NK-92 (cell line): ENCODE data around the gene DGKE.

Source experiments
- DNase-seq: peaks from one replicate; lab custom pipeline; 2025; ENCODE audit not compliant: unreplicated experiment; lab: John Stamatoyannopoulos, UW

Gene DGKE

GRCh38 chr17:56812901-56813388 lies 21.0 kb upstream of the DGKE start:
- no peak for DNase-seq

GRCh38 chr17:56815711-56816110 lies 18.2 kb upstream of the DGKE start:
- no peak for DNase-seq

GRCh38 chr17:56817066-56817465 lies 16.9 kb upstream of the DGKE start:
- no peak for DNase-seq

GRCh38 chr17:56819030-56819429 lies 14.9 kb upstream of the DGKE start:
- DNase-seq = no peak

- no peak for DNase-seq
These were observed 14.4 kb upstream of the DGKE start for GRCh38 chr17:56819431-56820145.

- no peak for DNase-seq
These were observed 13.7 kb upstream of the DGKE start for GRCh38 chr17:56820207-56820606.

- no peak for DNase-seq
These were observed 12.0 kb upstream of the DGKE start for GRCh38 chr17:56821847-56822534.

GRCh38 chr17:56822725-56823124 lies 11.2 kb upstream of the DGKE start:
- DNase-seq = no peak

- no peak for DNase-seq
These were observed 10.1 kb upstream of the DGKE start for GRCh38 chr17:56823848-56824247.

GRCh38 chr17:56824503-56824902 lies 9.4 kb upstream of the DGKE start:
- no peak for DNase-seq

GRCh38 chr17:56826611-56827414 lies 7.1 kb upstream of the DGKE start:
- no peak for DNase-seq

GRCh38 chr17:56830726-56831368 lies 3.1 kb upstream of the DGKE start:
- DNase-seq = no peak

- no peak for DNase-seq
These were observed 2.4 kb upstream of the DGKE start for GRCh38 chr17:56831369-56832095.

- DNase-seq = no peak
These were observed 1.5 kb upstream of the DGKE start for GRCh38 chr17:56832446-56832845.

GRCh38 chr17:56833057-56833808 lies 718 bp upstream of the DGKE start:
- no peak for DNase-seq

GRCh38 chr17:56834380-56835263 lies 671 bp downstream of the DGKE start:
- DNase-seq = no peak

GRCh38 chr17:56835264-56835585 lies 1.3 kb downstream of the DGKE start:
- no peak for DNase-seq

GRCh38 chr17:56838687-56839086 lies 4.7 kb downstream of the DGKE start:
- DNase-seq = no peak

GRCh38 chr17:56842577-56842976 lies 8.6 kb downstream of the DGKE start:
- no peak for DNase-seq
